Measurements from ENCODE around the gene SPINK8.
"Not testable (repeated sequence)": the region's sequence is repeated elsewhere in the genome, so short reads cannot be mapped to it uniquely, and the experiment has no call there.

SPINK8 gene

DNA sequence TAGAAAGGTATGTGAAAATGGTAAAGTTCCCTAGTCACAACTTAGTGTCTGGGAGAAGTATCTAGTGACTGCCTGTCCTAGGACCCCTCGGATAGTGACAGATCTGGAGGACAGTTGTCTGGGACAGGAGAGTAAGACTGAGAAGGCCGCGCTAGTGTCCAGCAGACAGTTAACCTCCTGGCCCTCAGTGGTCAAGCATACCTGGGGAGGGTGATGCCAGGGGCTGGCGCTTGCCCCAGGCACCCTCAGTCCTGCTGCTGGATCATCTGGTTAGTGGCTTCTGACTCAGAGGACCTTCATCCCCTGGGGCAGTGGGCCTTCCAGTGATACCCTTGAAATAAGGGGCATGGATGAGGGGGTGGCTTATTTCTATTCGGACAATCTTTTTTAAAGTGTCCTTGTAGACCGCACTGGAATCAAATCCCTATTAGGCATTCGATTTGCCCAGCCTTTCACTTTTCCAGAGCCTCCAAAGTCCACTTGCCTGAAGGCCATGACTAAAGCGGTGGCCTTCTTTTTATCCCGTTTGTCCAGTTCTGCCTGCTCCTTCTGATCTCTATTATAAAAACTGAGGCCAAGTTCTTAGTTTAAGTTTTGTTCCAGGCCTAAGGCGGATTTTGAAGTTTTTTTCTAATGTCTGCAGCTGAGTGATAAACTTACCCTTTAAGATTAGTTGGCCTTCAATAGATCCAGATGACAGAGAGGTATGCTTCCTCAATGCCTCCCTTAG lies 1.6 kb downstream of the SPINK8 start:
- DNase-seq (ENCODE audit: low read depth in 2 of 2), result not testable (repeated sequence)

DNA sequence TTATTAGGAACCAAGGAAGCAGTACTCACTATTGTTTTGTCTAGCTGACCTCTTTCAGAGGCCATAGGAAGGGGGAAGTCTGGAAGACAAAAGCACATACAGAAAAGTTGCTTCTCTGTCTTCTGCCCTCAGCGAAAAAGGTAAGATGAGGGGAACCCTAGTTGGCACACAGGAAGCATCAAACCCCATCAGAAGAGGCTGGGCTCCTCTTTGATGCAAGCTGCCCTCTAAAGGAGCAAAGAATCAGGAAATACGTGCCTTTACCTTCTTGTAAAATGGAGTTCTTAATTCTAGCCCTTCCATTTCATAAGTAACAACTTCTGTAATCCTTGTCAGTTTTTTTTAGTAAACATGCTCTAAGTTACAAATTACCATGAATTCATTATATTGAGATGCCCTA lies 12.5 kb downstream of the SPINK8 start:
- no peak for DNase-seq (ENCODE audit: low read depth in 2 of 2)

DNA sequence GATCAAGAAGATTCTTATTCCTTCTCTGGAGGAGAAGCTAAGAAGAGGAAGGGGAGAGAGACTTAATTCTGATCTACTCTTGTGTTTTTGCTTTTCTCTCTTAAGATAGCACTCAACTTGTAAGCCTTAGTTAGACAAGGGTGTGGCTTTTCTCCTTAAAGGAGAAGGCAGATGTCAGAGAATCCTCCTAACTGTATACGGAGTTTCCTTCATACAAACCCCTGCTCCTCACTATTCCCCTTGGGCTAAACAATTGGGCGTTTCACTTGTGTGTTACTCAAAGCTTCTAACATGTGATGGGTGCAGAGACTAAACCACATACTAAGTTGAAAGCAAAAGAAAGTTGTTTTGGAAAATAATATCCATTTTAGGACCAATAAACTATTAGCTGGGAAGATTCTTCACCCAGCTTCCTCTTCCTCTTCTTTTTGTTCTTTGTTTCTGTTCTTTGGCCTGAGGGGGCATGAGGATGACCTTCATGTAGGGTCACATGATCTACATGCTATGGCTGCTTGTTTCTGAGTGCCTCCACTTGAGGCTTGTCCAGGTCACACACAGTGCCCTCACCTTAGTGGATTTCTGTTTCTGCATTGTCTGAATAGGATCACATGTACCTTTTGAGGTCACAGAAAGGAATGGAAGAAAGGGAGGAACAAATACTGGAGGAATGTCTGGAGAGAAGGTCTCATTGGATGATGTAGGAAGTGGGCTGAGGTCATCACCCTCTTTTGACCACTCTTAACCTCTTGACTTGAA lies 14.6 kb downstream of the SPINK8 start:
- no peak for DNase-seq (ENCODE audit: low read depth in 2 of 2)

- DNase-seq (ENCODE audit: low read depth in 2 of 2), result no peak
These were observed 18.9 kb downstream of the SPINK8 start for GRCh38 chr3:48314542-48314941.

DNA sequence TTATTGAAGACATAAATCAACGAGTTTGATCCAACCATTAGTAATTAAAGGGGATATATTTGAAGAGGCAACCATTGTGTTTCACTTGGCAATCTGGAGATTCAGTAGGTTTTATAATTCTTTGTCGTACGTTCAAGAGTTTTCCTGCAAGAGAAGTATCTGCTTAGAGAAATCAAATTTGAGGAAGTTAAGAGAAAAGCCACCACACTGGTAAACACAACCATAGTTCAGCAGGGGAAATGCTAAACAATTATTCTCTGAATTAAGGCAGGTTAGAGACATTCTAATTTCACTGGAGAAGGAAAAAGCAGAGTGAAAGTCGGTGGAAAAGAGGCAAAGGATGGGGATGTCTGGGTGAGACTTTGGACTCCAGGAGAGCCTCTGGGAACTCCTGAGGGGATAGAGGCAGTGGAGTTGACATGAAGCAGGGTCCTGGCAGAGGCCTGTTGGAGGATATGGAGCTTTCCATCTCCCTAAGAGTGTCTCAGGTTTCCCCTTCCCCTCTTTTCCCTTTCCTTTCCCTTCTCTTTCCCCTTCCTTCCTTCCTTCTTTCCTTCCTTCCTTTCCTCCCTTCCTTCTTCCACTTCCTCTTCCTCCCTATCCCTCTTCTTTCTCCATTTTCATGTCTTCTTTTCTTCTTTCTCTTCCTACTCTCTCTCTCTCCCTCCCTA lies 26.5 kb downstream of the SPINK8 start:
- DNase-seq (ENCODE audit: low read depth in 2 of 2), result no peak

- DNase-seq (ENCODE audit: low read depth in 2 of 2), result no peak
These were observed 27.2 kb downstream of the SPINK8 start for GRCh38 chr3:48306290-48306689.

GRCh38 chr3:48305396-48305795 lies 28.1 kb downstream of the SPINK8 start:
- no peak for DNase-seq (ENCODE audit: low read depth in 2 of 2)

- DNase-seq (ENCODE audit: low read depth in 2 of 2), result no peak
These were observed 30.4 kb downstream of the SPINK8 start for GRCh38 chr3:48303021-48303420.

GRCh38 chr3:48301800-48302166 lies 31.7 kb downstream of the SPINK8 start:
- no peak for DNase-seq (ENCODE audit: low read depth in 2 of 2)

- peak; percentile 74 to 76 for DNase-seq (ENCODE audit: low read depth in 2 of 2)
These were observed 32.3 kb downstream of the SPINK8 start, which contains the start of gene NME6 for GRCh38 chr3:48301020-48301799. NME6 (minus strand) TSS chr3:48301367.

- no peak for DNase-seq (ENCODE audit: low read depth in 2 of 2)
These were observed 33.4 kb downstream of the SPINK8 start for GRCh38 chr3:48299746-48300712.

GRCh38 chr3:48297111-48297810 lies 36.2 kb downstream of the SPINK8 start:
- no peak for DNase-seq (ENCODE audit: low read depth in 2 of 2)

GRCh38 chr3:48296699-48297098 lies 36.8 kb downstream of the SPINK8 start:
- DNase-seq (ENCODE audit: low read depth in 2 of 2), result no peak

- DNase-seq (ENCODE audit: low read depth in 2 of 2), result no peak
These were observed 38.7 kb downstream of the SPINK8 start for GRCh38 chr3:48294611-48295263.

DNA sequence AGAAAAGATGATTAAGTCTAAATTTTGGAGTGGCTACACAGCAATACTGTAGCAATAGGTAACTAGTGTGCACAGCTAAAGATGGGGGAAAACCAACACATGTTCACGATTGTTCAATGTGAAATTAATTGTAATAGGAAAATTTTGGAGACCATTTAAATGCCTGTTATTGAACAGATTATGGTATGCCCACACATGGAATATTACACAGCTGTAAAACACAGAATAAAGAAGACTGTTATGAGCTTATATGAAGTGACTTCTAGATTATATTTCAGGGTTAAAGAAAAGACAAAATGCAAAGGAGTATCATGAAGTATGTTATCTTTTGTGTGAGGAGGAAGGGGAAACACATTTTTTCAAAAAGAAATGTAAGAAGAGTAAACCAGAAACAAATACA lies 43.8 kb downstream of the SPINK8 start:
- no peak for DNase-seq (ENCODE audit: low read depth in 2 of 2)

DNA sequence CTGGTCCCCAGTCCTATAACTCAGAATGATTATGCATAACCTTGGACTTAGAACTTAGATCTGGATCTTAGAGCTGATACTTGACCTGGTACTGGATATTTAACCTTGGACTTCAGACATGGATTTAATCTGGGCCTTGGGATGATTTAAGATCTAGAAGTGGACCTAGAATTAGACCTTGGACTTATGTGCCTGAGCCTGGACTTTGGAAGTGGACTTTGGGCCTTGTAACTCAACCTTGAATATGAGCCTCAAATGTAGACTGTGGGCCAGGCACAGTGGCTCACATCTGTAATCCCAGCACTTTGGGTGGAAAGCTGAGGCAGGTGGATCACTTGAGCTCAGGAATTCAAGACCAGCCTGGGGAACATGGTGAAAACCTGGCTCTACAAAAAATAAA lies 46.4 kb downstream of the SPINK8 start:
- no peak for DNase-seq (ENCODE audit: low read depth in 2 of 2)

DNA sequence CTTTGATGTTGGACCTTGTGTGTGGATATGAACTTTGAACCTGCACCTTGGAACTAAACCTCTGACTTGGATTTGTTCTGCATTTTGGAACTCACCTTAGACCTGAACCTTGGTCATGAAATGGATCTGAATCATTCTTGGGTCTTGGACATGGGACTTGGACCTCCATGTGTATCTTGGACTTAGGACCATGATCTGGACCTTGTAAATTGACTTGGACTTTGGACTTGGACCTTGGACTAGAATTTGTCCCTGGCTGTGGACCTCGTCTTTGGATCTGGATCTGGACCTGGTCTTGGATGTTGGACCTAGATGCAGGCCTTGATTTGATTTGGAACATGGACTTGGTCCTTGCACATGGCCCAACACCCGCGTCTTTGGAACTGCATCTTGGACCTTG lies 47.2 kb downstream of the SPINK8 start:
- no peak for DNase-seq (ENCODE audit: low read depth in 2 of 2)

DNA sequence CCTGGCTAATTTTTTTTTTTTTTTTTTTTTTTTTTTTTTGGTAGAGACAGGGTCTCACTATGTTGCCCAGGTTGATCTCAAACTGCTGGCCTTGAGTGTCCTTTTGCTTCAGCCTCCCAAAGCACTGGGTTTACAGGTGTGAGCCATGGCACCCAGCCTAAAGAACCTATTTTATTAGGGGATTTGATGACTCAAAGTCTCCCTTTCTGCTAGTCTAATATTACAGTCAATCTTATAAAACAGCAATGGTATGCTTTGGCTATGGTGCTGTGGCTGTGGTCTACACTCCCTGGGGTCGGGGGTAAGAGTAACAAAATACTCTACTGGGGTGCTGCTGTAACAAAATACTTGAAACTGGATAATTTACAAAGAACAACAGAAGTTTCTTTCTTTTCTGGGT lies 47.8 kb downstream of the SPINK8 start:
- no peak for DNase-seq (ENCODE audit: low read depth in 2 of 2)

- DNase-seq (ENCODE audit: low read depth in 2 of 2), result peak; percentile 17
These were observed 48.3 kb downstream of the SPINK8 start for GRCh38 chr3:48285132-48285531.

DNA sequence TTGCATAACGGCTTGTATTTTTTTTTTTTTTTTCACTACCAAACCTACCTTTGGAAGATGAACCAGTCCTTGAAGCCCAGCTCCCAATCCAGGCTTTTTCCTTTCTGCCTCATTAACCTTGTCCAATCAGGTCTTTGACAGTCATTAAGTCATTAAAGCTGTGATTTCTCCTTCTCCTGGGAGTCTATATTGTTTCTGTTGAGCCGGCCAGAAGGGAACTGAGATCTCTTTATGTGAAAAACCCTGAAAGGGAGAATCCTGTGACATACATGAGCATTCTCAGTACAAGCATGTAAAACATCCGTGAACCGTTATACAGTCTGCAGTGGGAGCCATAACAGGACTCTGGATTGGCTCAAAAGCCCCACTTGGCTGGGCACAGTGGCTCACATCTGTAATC lies 52.6 kb downstream of the SPINK8 start:
- no peak for DNase-seq (ENCODE audit: low read depth in 2 of 2)
